ENCODE data around the gene NPTX1. TPM values are rescaled to one million over a fixed set of nuclear protein-coding genes. Genes with fewer than 3 reads are reported as not detected.

NPTX1 gene
- total and polyA plus RNA-seq, 2 donors (not counting 1 experiment from before 2014, with no cell fraction given), result 0.07 to 0.57 TPM

GRCh38 chr17:80474961-80475909 lies 1.2 kb downstream of the NPTX1 start:
- Mint-ChIP-seq H3K4me3 (peak overlapping the region; percentile 79), H3K4me1 (peaks cover 29% of the 10 kb centered on the region), H3K27ac (no peak overlapping the region), H3K9me3 (ENCODE audit: insufficient read depth) (no peaks in the 10 kb centered on the region), H3K27me3 (peaks cover 55% of the 10 kb centered on the region)
- Histone ChIP-seq H3K27me3 (replicated peaks in 1 of 4; ENCODE audit: control extremely low read depth in 1 of 4, control insufficient read depth in 3 of 4, insufficient read depth in 4 of 4, low read length in 3 of 4) (peaks cover 0 to 70% (median 24%) of the 10 kb centered on the region in 4 experiments), H3K4me1 (ENCODE audit: control insufficient read depth in 2 of 2, insufficient read depth in 2 of 2, low read length in 2 of 2) (peaks cover 55 to 60% of the 10 kb centered on the region in 2 donors), H2AFZ (ENCODE audit: insufficient read depth, low read depth, low read length, poor library complexity, severe bottlenecking) (peak overlapping the region; percentile 42), H3K27ac (ENCODE audit: low read length in 2 of 2) (no peak overlapping the region), H4K20me1 (ENCODE audit: control insufficient read depth, insufficient read depth, low read length, poor library complexity, severe bottlenecking) (no peaks in the 10 kb centered on the region), H3K4me3 (ENCODE audit: control extremely low read depth in 1 of 5, extremely low read depth in 1 of 5, insufficient read depth in 1 of 5, low read depth in 2 of 5, low read length in 4 of 5) (peak overlapping the region in 2 of 5 experiments; percentile 18 to 46), H3K9ac (ENCODE audit: low read length) (peak overlapping the region; percentile 52), H3K4me2 (replicated peaks; ENCODE audit: low read depth, low read length, poor library complexity, severe bottlenecking) (peak overlapping the region; percentile 93), H3K36me3 (replicated peaks in 1 of 2; ENCODE audit: control extremely low read depth in 1 of 2, control insufficient read depth in 1 of 2, extremely low read depth in 1 of 2, insufficient read depth in 2 of 2, low read length in 1 of 2) (no peaks in the 10 kb centered on the region), H3K79me2 (ENCODE audit: control insufficient read depth, insufficient read depth, low read length) (no peaks in the 10 kb centered on the region), H3K9me3 (ENCODE audit: control extremely low read depth in 1 of 3, control insufficient read depth in 2 of 3, insufficient read depth in 1 of 3, low read length in 2 of 3) (peaks cover 0 to 17% (median 0%) of the 10 kb centered on the region in 3 donors)
- POLR2A ChIA-PET, result interaction anchor here (0.6 to 1.9 kb wide), 2 partner anchors 21 to 373 kb away, joined by 3 to 4 read pairs; no protein-coding TSS in a partner anchor
- ATAC-seq (ENCODE audit: low read depth) (no peak), DNase-seq (peak; percentile 49)
- CTCF ChIA-PET, result interaction anchor here (1.4 kb wide), 1 partner anchor 48 kb away, joined by 3 read pairs; no protein-coding TSS in a partner anchor
- 4% methylated on average over 53 of the region's 55 CpGs for WGBS (ENCODE audit: insufficient coverage)
- intact Hi-C loops (cut with micrococcal nuclease), result no loop called here
- TF ChIP-seq CTCF (IDR thresholded peaks at IDR 0.05) (no peak), EZH2 (IDR thresholded peaks at IDR 0.05; ENCODE audit: borderline replicate concordance, insufficient read depth, low read depth, low read length, poor library complexity, severe bottlenecking) (peak; percentile 13)
